ENCODE results near the gene TMEM51.

The TMEM51 gene

DNA sequence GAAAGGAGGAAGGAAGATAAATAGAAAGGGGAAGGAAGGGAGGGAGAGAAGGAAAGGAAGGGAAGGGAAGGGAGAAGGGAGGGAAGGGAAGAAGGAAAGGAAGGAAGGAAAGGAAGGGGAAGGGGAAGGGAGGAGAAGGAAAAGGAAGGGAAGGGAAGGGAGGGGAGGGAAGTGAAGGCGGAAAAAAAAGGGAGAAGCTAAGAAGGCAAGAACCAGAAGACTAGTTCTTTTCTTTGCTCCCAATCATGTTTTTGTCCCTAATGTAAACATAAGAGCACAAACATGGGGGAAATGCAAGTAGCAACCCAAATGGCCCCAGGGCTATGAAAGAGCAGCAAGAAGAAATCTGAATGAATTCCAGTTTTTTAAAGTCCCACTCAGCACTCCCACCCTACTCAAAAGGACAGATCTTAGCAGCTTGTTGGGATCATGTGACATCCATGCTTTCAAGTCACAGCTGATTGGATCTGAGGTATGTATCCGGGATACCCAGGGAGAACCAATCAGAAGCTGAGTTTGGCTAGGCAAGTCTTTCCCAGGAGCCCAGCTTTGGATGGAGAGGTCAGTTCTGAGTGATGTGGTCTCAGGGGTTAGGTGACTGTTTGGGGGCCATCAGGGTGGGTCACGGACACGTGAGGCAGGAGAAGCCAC, 69.2 kb downstream of the TMEM51 start:
- no peak for DNase-seq

DNA sequence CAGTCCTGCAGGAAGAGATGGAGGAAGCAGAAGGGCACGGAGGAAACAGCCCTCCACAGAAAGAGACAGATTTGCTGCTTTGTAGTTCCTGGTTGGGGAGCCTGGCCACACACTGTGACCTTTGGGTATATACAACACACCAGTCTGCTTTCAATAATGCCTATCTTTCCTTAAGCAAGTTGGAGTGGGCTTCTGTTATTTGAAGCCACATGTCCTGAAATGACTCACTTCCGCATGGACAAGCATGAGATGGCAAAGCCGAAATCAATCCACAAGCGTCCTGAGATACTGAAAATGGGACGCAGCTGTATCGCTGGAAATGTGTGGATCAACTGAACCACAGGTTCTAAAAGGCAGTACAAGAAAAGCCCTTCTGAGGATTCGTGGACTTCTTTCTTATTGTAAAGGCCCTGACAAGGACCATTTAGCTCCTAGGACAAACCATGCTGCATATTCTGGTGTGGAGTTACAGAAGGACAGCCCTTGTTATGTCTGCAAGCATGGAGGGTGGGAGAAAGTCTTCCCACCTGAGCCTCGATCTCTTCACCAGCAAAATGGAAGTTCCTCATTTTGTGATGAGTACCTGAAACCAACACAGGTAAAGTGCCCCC, 70.8 kb downstream of the TMEM51 start:
- DNase-seq: no peak

DNA sequence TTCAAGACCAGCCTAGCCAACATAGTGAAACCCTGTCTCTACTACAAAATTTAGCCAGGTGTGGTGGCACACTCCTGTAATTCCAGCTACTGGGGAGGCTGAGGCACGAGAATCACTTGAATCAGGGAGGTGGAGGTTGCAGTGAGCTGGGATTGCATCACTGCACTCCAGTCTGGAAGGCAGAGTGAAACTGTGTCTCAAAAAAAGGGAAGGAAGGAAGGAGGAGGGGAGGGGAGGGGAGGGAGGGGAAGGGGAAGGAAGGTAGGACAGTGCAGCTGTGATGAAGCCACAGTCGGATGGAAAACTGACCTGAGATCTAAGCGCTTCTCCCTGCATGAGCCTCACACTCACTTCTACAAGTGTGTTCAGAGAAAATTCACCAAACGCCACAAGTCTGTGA, 71.4 kb downstream of the TMEM51 start:
- DNase-seq: no peak

DNA sequence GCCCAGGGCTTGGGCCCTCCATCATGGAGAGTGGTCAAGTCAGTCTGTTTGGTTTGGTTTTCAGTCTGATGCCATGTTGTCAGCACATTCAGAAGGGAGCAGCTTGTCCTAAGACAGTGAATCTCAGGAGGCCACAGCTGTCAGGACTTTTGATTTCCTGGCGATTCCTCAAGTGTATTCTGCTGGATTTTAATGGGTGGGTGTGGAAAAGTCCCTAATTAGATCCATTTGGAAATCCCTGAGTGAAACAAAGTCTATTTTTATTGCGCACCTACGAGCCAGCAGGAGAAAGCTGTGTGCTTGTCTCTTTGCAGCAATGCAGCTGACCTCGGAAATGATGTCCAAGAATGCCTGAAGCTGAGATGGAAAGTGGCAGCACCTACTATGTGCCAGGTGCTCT, 71.9 kb downstream of the TMEM51 start:
- no peak for DNase-seq

DNA sequence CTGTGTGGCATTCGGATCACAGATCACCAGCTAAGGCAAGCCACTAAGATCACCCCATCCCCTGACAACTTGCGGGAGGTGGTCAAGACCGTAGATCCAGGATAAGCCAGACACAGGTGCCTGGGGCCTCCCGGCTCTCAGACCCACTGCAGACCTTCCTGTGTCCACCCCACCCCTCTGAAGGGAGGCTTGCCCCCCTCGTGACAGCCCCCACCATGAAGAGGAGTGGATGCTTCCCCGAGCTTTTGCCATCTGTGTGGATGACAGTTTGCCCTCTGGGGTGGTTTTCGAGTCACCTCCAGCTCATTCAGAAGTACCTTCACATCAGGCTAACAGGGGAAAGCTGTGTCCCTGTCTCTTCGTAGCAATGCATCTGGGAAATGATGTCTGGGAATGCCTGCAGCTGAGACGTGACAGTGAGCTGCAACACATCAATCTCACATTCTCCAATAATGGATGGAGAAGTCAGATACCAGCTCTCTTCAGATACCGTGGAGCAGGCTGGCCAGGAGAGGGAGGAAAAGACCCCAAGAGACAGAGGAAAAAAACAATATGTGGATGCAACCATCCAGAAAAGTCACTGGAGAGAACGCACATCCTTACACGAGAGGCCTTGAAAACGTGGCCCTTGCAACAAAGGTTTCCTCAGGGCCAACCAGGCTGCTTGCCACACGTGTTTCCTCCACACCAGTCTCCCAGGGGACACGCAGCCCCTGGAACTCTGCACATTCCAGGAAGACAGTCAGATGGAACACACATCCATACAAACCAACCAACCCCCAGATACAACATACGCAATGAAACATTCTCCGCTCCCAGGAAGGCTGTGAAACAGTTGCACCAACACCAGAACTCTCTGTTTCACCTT, 73.1 kb downstream of the TMEM51 start:
- no peak for DNase-seq

DNA sequence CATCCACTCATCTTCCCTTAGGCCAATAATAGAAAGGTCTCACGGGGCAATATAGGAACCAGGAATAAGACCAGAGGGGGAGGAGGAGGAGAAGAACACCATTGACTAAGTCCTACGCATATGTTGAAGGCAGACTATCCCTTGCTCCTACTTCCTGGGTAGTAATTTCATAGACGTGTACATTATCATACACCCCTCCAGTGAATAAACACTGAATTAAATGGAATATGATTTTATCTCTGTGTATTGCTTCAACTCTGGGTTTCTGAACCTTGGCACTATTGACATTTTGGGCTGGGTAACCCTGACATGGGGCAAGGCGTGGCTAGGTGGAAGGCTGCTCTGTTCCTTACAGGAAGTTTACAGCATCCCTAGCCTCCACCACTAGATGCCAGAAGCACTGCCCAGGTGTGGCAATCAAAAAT, 76.2 kb downstream of the TMEM51 start:
- no peak for DNase-seq

DNA sequence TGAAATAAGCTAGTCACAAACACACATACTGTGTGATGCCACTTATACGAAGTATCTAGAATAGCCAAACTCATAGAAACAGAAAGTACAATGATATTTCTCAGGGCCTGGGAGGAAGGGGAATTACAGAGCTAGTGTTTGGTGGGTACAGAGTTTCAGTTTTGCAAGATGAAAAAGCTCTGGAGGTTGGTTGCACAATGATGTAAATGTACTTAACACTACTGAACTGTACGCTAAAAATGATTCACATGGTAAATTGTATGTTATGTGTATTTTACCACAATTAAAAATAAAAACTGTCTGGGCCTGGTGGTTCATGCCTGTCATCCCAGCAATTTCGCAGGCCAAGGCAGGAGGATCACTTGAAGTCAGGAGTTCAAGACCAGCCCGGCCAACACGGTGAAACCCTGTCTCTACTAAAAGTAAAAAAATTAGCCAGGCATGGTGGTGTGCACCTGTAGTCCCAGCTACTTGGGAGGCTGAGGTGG, 78.2 kb downstream of the TMEM51 start:
- no peak for DNase-seq

DNA sequence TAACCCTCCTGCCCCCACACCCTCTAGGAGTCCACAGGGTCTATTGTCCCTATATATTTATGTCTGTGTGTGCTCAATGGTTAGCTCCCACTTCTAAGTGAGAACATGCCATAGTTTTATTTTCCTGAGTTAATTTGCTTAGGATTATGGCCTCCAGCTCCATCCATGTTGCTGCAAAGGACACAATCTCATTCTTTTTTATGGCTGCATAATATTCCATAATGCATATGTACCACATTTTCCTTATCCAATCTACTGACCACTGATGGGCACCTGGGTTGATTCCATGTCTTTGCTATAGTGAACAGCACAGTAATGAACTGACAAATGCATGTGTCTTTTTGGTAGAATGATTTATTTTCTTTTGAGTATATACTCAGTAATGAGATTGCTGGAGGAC, 80.1 kb downstream of the TMEM51 start:
- DNase-seq: no peak

DNA sequence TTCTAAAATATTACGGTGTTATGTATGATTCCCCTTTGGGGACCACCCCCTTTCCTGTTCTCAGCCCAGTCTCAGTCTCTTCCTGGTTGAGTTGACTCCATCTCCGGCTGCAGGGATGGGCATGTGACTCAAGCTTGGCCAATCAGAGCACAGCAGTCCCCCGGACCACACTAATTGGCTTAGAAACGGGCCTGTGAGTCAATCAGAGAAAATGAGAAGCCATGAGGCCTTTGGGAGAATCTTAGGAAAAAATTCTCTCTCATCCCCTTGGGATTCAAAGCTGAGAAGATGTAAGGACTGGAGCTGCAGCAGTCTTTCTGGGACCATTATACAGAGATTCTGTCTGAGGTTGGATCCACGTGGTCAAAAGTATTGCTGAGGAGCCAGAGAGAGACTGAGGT, 82.8 kb downstream of the TMEM51 start:
- no peak for DNase-seq

DNA sequence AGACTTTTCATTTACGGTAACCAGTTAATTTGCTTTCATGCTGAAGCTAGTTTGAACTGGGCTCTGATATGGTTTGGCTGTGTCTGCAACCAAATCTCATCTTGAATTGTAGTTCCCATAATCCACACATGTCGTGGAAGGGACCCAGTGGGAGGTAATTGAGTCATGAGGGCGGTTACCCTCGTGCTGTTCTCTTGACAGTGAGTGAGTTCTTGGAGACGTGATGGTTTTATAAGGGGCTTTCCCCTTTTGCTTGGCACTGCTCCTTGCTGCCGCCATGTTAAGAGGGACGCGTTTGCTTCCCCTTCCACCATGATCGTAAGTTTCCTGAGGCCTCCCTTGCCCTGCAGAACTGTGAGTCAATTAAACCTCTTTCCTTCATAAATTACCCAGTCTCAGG, 83.2 kb downstream of the TMEM51 start:
- DNase-seq: no peak

DNA sequence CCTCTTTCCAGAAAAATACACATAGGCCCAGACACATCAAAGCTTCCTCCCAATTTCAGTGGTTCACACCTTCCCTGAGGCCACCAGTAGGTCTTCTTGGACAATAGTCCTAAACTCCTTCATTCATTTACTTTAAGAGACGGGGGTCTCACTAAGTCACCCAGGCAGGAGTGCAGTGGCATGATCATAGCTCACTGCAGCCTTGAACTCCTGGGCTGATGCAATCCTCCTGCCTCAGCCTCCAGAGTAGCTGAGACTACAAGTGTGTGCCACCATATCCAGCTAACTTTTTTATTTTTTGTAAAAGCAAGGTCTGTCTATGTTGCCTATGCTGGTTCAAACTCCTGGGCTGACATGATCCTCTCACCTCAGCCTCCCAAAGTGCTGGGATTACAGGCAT, 85.2 kb downstream of the TMEM51 start:
- no peak for DNase-seq

DNA sequence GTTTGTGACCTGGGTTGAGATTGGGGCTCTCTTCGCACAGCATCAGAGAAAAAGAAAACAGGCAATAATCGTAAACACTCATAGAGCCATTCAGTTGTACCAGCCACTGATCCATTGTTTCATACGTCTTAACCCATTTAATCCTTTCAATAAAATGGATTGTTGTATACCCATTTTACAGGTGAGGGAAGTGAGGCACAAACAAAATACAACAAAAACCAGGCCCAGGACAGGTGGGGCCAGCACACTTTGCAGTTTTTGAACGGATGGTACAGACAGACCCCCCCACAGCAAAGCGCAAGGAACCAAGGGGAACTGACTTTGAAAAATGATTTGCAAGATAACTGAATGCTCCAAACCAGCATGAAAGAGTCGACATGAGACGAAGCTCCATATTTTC, 89.2 kb downstream of the TMEM51 start:
- no peak for DNase-seq

DNA sequence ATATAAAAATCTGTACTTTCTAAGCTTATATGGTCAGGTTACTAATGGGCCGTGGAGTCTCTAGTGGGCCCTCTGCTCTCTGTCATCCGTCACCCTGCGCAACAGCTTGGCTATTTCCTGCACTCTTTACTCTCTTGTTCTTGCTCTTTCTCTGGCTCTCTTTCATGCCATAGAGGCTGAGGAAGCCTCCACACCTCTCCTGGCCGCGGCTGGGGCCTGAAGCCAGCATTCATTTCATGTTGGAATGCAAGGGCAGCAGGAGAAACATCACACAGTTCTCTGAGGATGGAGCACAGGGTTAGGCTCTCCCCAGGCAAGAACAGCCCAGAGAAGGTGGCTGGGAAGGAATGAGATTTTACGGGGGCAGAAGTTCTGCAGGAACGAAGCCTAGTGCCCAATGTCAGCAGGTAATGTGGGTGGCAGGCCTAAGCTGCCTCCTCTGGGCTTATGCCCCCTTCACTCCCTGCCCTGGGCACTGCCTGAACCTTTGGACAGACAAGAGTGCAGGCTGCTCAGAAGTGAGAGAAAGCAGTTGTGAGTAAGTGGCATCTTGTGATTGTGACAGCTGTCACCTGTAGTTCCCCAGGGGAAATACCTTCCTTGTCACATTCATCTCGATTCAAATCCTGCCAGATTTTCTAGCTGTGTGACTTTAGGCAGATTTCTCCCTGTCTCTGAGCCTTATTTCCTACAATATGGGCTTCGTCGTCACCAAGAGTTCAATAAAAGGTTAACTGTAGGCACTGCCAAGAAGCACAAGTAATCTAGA, 89.9 kb downstream of the TMEM51 start:
- no peak for DNase-seq

DNA sequence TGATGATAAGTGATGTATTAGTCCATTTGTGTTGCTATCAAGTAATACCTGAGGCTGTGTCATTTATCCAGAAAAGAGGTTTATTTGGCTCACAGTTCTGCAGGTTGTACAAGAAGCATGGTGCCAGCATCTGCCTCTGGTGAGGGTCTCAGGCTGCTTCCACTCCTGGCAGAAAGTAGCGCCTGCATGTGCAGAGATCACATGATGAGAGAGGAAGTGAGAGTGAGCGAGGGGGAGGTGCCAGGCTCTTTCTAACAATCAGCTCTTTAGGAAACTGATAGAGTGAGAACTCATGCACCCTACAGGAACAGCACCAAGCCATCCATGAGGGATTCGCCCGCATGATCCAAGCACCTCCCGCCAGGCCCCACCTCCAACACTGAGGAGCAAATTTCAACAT, 91.3 kb downstream of the TMEM51 start:
- DNase-seq: no peak

DNA sequence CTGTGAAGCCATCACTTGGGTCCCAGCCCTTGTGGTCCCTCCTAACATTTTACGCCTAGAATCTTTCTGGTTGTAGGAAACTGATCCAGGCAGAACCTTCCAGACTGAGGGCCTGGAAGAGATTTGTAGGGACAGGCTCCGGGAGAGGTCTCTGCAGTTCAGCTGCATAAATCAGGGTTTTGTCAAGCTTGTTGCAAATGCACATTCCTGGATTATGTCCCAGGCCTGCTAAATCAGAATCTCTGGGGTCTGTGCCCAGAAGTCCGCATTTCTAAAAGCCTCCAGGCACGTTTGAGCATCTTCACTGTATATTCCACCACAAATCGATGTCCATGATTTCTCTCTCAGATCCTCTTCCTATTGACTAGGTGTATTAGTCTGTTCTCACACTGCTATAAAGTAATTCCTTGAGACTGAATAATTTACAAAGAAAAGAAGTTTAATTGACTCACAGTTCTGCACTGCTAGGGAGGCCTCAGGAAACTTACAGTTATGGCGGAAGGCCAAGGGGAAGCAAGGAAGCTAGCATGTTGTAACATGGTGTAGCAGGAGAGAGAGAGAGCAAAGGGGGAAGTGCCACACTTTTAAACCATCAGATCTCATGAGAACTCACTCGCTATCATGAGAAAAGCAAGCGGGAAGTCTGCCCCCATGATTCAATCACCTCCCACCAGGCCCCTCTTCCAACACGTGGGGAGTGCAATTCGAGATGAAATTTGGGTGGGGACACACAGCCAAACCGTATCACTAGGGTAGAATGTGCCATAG, 92.2 kb downstream of the TMEM51 start:
- DNase-seq: no peak

DNA sequence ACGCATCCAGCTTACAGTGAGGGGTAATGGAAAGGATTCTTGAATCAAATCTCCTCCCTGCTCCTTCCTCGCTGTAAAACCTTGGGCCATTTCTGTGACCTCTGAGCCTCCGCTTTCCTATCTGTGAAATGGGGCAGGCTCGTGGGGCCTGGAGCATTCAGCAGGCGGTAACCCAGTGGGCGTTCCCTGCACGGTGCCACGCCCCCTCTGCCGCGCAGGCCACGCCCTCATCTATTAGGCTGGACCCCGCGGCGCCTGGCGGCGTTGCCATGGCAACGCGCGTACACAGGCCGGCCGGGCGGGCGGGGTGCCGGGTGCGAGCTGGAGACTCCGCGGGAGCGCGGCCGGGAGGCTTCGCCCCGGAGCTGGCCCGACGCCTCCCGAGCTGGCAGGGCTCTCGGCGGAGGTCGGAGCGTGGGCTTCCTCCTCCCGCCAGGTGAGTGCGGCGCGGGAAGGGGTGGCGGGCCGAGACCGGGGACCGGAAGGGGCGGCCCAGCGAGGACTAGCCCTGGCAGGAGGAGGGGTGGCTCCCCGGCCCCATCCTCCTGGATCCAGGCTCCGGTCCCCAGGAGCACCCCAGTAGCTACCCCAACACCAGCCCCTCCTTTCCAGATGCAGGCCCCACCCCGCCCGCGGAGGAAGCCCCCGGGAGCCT, 93.5 kb downstream of the TMEM51 start, which contains the start of gene FHAD1:
FHAD1 (plus strand) TSS at position 264 of the 655 bp plus-strand sequence. CDS start 4,562 bp downstream, outside the sequence.
- peak; percentile 71 for DNase-seq

DNA sequence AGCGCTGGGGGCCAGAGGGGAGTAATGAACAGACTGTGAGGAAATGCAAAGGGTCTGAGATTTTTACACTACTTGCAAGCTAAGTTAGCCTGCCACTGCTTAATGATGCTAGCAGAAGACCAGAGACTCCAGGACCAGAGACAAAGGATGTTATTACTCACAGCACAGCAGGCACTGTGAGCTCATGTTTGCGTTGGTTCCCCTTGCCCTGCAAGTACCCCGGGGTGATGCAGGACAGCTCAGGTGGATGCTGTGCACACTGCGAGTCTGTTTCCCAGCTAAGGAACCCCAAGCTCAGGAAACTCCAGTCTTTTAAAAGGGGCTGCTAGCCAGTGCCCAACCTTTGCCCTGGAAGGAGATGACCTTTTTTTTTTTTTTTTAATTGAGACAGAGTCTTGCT, 94.7 kb downstream of the TMEM51 start:
- DNase-seq: no peak

DNA sequence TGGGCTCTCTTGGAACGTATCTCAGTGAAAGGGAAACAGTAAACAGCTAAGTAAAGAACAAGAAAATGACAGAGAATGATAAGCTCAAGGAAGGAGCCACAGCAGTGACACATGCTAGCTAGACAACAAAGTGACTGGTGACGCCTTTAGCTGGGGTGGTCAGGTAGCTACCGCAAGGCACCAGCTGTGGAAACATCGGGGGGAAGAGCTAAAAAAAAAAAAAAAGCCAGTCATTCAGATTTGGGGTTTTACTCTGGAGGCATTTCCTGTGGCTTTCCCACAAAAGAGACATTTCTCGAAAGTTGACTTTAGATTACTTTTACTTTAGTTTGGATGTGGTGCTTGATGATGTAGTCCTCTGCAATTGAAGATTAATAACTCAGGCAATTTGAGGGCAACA, 95.5 kb downstream of the TMEM51 start:
- DNase-seq: peak; percentile 56

DNA sequence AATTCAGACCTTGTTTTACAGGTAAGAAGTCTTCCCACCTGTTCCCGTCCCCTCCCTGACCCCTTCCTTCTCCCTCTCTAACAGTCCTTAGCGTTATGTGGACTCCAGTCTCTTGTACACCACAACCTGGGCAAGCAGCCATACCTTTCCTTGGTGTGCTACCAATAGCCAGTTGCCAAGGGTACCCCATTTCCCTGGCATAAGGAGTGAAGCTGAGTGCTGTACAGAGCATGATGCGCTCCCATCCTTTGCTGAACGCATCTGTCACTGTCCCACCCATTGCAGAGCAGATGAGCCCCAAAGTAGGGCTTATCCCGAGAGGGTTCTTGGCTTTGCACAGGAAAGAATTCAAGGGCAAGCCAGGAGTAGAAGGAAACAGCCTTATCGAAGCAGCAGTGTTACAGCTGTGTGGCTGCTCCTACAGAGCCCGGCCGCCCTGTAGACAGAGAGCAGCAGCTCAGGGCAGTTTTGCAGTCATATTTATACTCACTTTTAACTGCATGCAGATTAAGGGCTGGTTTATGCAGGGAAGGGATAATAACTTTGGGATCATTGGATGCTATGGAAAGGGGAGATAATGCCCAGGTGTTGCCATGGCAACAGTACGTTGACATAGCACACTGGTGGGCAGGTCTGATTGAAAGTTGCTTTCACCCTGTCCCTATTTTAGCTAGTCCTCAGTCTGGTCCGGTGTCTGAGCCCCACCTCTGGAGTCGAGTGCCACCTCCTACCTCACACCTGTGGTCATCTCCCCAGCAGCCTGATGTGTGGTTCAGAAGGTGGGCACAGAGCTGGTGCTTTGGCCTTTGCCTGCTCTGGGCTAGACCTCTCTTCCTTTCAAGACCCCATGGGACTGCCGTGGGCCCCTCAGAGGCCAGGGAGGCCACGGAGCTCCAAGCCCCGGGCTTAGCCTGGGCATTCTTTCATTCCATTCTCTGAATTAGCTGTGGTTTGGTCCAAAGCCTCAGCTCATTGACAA, 98.6 kb downstream of the TMEM51 start:
- DNase-seq: no peak

DNA sequence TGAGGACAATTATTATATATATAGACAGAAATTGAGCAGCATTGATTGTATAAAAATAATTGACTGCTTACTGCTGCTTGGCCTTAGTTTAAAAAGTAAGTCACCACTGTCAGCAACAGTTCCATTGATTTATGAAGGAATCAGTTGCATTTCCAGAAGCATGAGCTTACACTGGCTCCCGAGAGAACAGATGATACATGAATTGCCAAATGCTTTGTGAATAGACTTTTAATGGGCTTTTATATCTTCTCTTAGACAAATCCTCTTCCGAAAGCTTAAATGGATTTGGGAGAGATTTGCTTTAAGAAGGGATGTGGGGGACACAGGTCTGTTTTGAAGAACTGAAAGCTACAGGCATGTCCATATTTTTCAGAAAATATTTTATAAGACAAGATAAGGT, 101.0 kb downstream of the TMEM51 start:
- no peak for DNase-seq
